GM12878 (cell line): Measurements from ENCODE around the gene QSOX2. TPM values are rescaled to one million over a fixed set of nuclear protein-coding genes. Genes with fewer than 3 reads are reported as not detected.

Experiments used
- ATAC-seq: fragments of 200-7000 bp; cut with Tn5 transposase; 3 replicates; pipeline ENCODE4 v1.9.1; 2020; ENCODE audit warnings: mild to moderate bottlenecking, moderate library complexity
- BruUV-seq: library from RNA; stranded (reverse); fragments of 400-500 nt; replicated peaks from 2 replicates; lab custom pipeline; 2021; lab: Mats Ljungman, UMichigan
- CTCF ChIA-PET: fragments of 300-600 bp; sonication (Branson Sonifier 250); formaldehyde crosslinking; extraction: SDS; loops from one replicate; lab custom pipeline; 2021; ENCODE audit warnings: inconsistent platforms; lab: Yijun Ruan, JAX
- POLR2A ChIA-PET: fragments of 350-600 bp; formaldehyde crosslinking; extraction: SDS; loops from one replicate; lab custom pipeline; 2021; ENCODE audit warnings: inconsistent platforms; lab: Charles Lee
- RAD21 ChIA-PET: fragments of 300-600 bp; sonication (Branson Sonifier 250); formaldehyde crosslinking; loops from one replicate; lab custom pipeline; 2023; ENCODE audit warnings: antibody characterized with exemption; ENCODE audit not compliant: unreplicated experiment; lab: Charles Lee
- SMC1A ChIA-PET: fragments of 300-600 bp; sonication (Branson Sonifier 250); formaldehyde crosslinking; loops from one replicate; lab custom pipeline; 2023; ENCODE audit not compliant: unreplicated experiment, uncharacterized antibody; lab: Charles Lee
- DNase-seq: peaks from one replicate; pipeline ENCODE4 v3.0.0-alpha.2; 2011; ENCODE audit warnings: low read depth, low spot score
- FAIRE-seq: peaks from 3 replicates; lab custom pipeline; 2011; peaks lifted over from hg19 to GRCh38; lab: Jason Lieb, UNC
- H2AFZ ChIP-seq: 2 replicates; pipeline ENCODE4 v1.6.0; 2011; ENCODE audit warnings: low read depth, low read length, control low read depth; ENCODE audit not compliant: control insufficient read depth
- H3K27ac ChIP-seq: 2 replicates; pipeline ENCODE4 v1.5.1; 2011; ENCODE audit warnings: control low read depth; ENCODE audit not compliant: control insufficient read depth, insufficient read depth
- H3K27me3 ChIP-seq, 2 experiments: replicated peaks in 1 of 2; 2 replicates each; pipeline versions ENCODE4 v1.6.0 to v1.6.1; 2011; ENCODE audit warnings: low read length in 1 of 2; ENCODE audit not compliant: control insufficient read depth in 2 of 2, insufficient read depth in 2 of 2
- H3K36me3 ChIP-seq, 2 experiments: 2 replicates each; pipeline ENCODE4 v1.5.1; 2011; ENCODE audit warnings: low read length in 1 of 2; ENCODE audit not compliant: control insufficient read depth in 2 of 2, insufficient read depth in 2 of 2
- H3K4me1 ChIP-seq: 2 replicates; pipeline ENCODE4 v1.6.1; 2011; ENCODE audit warnings: mild to moderate bottlenecking, low read length, moderate library complexity, mixed read lengths; ENCODE audit not compliant: control insufficient read depth, insufficient read depth
- H3K4me2 ChIP-seq: 2 replicates; pipeline ENCODE4 v1.6.0; 2011; ENCODE audit warnings: control low read depth; ENCODE audit not compliant: control insufficient read depth, insufficient read depth
- H3K4me3 ChIP-seq: fragments of 200-600 bp; sonication (generic); 2 replicates; pipeline ENCODE4 v1.5.1; 2016
- H3K79me2 ChIP-seq: 2 replicates; pipeline ENCODE4 v1.6.0; 2011; ENCODE audit warnings: low read length; ENCODE audit not compliant: control insufficient read depth, insufficient read depth
- H3K9ac ChIP-seq: 2 replicates; pipeline ENCODE4 v1.8.0; 2011; ENCODE audit warnings: low read length, control low read depth, mixed read lengths; ENCODE audit not compliant: control insufficient read depth, insufficient read depth
- H3K9me3 ChIP-seq: replicated peaks from 3 replicates; pipeline ENCODE4 v1.5.1; 2011; ENCODE audit warnings: mild to moderate bottlenecking, low read length; ENCODE audit not compliant: control insufficient read depth, insufficient read depth
- H4K20me1 ChIP-seq: 2 replicates; pipeline ENCODE4 v1.6.0; 2011; ENCODE audit not compliant: control insufficient read depth, insufficient read depth
- BCLAF1 ChIP-seq: fragments of 450-650 bp; IDR thresholded peaks from 2 replicates; pipeline ENCODE4 v1.6.1; 2017; ENCODE audit warnings: antibody characterized with exemption, mild to moderate bottlenecking, moderate library complexity
- BHLHE40 ChIP-seq, 2 experiments: fragments of 450-650 bp in 1 of 2; IDR thresholded peaks; 2 replicates each; pipeline ENCODE4 v1.6.1; 2011 to 2017; ENCODE audit warnings: low read depth in 2 of 2, borderline replicate concordance in 1 of 2, improper control_type of control experiment in 1 of 2, low read length in 1 of 2, mild to moderate bottlenecking in 1 of 2
- HDGF ChIP-seq: fragments of 450-650 bp; IDR thresholded peaks from 2 replicates; pipeline ENCODE4 v1.6.1; 2016; ENCODE audit warnings: antibody characterized with exemption
- LARP7 ChIP-seq: fragments of 450-650 bp; IDR thresholded peaks from 2 replicates; pipeline ENCODE4 v1.6.1; 2017; ENCODE audit warnings: mild to moderate bottlenecking
- MTA2 ChIP-seq: fragments of 450-650 bp; IDR thresholded peaks from 2 replicates; pipeline ENCODE4 v1.6.1; 2016; ENCODE audit warnings: low read depth, mild to moderate bottlenecking, moderate library complexity
- RUNX3 ChIP-seq: IDR thresholded peaks from 2 replicates; pipeline ENCODE4 v1.6.1; 2012; ENCODE audit warnings: low read length, inconsistent platforms
- SIX5 ChIP-seq: IDR thresholded peaks from 2 replicates; pipeline ENCODE4 v1.6.1; 2011; ENCODE audit warnings: mild to moderate bottlenecking, low read depth, low read length, moderate library complexity; ENCODE audit not compliant: severe bottlenecking
- TARDBP ChIP-seq: IDR thresholded peaks from 2 replicates; pipeline ENCODE4 v1.6.1; 2016; ENCODE audit warnings: borderline replicate concordance
- ZBTB4 ChIP-seq: fragments of 450-650 bp; formaldehyde crosslinking; IDR thresholded peaks from 2 replicates; pipeline ENCODE4 v1.4.0; 2022; ENCODE audit warnings: mild to moderate bottlenecking, moderate library complexity
- ZNF384 ChIP-seq: IDR thresholded peaks from 2 replicates; pipeline ENCODE4 v1.6.1; 2012; ENCODE audit warnings: low read depth, mild to moderate bottlenecking, low read length, improper control_type of control experiment, borderline replicate concordance
- ZNF622 ChIP-seq: fragments of 450-650 bp; IDR thresholded peaks from 2 replicates; pipeline ENCODE4 v1.6.1; 2017; ENCODE audit warnings: mild to moderate bottlenecking, inconsistent platforms
- WGBS: methylation state at CpG from one replicate; pipeline ENCODE4 v1.1.6; 2016; ENCODE audit warnings: low lambda C conversion rate; ENCODE audit not compliant: insufficient replicate concordance, insufficient coverage; ENCODE audit errors: missing lambda C conversion rate; 5-methylcytosine and 5-hydroxymethylcytosine counted together
- in situ Hi-C: fragments of 300-500 bp; cut with MboI; formaldehyde crosslinking; loops from 9 replicates; pipeline ENCODE4 v1.14.3; 2018; ENCODE audit warnings: mixed read lengths
- intact Hi-C: fragments of 100-400 bp; cut with micrococcal nuclease; formaldehyde crosslinking; loops from one replicate; pipeline ENCODE4 v1.14.2; 2022; ENCODE audit not compliant: unreplicated experiment
- polyA plus RNA-seq, 11 experiments: library from polyadenylated mRNA; depleted of rRNA in 4 of 11; unstranded in 6 of 11; stranded (reverse) in 5 of 11; fragments of >200 nt; fragmentation: Nextera tagmentation in 4 of 11; fragmentation: Illumina TruSeq in 1 of 11; extraction: Ambion mirVana in 4 of 11; extraction: Trizol in 1 of 11; gene quantifications; 1 replicate in 1 of 11; 2 replicates in 10 of 11; pipeline versions ENCODE4 v1.2.1 to v1.2.3, GENCODE V29; 2011 to 2016; ENCODE audit warnings: inconsistent platforms in 2 of 11, missing spikeins in 2 of 11, low read depth in 1 of 11
- total RNA-seq, 4 experiments: library from RNA; depleted of rRNA in 3 of 4; stranded (reverse); fragments of >200 nt in 3 of 4; fragmentation: Illumina TruSeq in 1 of 4; extraction: Trizol in 1 of 4; gene quantifications; 2 replicates each; pipeline versions ENCODE4 v1.2.1 to v1.2.3, GENCODE V29; 2013 to 2021

QSOX2 gene
- total and polyA plus RNA-seq, 10 of the 15 experiments (the other 5 are each of a cell fraction or from before 2014, with no cell fraction given) = 0.34 to 16.1 (median 8.2) TPM

- ATAC-seq (no peak), FAIRE-seq (no peak), DNase-seq (no peak)
- no peak overlapping the region for H3K9ac ChIP-seq
- ChIA-PET RAD21 (interaction anchor here (1.1 kb wide), 1 partner anchor 92 kb away, joined by 5 read pairs; no protein-coding TSS in a partner anchor), SMC1A (no interaction called here), CTCF (interaction anchor here (0.6 kb wide), 2 partner anchors 10 to 471 kb away, joined by 3 read pairs; no protein-coding TSS in a partner anchor), POLR2A (no interaction called here)
- no peak overlapping the region for H3K4me3 ChIP-seq
- H3K4me2 ChIP-seq = no peak overlapping the region
- H3K4me1 ChIP-seq = no peaks in the 10 kb centered on the region
- no peaks in the 10 kb centered on the region for H3K27me3 ChIP-seq
- intact Hi-C loops (no loop called here), in situ Hi-C loops (no loop called here)
- no peaks in the 10 kb centered on the region for H3K9me3 ChIP-seq
- TF ChIP-seq BHLHE40 (IDR thresholded peaks at IDR 0.05; ENCODE audit: borderline replicate concordance in 1 of 2, low read depth in 2 of 2, low read length in 1 of 2) = no peak
- no peak for TF ChIP-seq SIX5
- TF ChIP-seq LARP7 = no peak
- no peak for TF ChIP-seq MTA2
- TF ChIP-seq ZNF384 = no peak
- no peak for TF ChIP-seq ZBTB4 (CRISPR knock-in tag)
- TF ChIP-seq ZNF622 = no peak
- TF ChIP-seq BCLAF1 = no peak
- TF ChIP-seq HDGF = no peak
- no peak for TF ChIP-seq RUNX3
- no peak for TF ChIP-seq TARDBP
- H3K79me2 ChIP-seq = no peaks in the 10 kb centered on the region
- WGBS = 24% methylated on average over 12 of the region's 12 CpGs
- H3K27ac ChIP-seq = no peak overlapping the region
- no peaks in the 10 kb centered on the region for H4K20me1 ChIP-seq
- H2AFZ ChIP-seq = no peak overlapping the region
- no TSS peak for BruUV-seq
- no peaks in the 10 kb centered on the region for H3K36me3 ChIP-seq
These were observed 69.9 kb downstream of the QSOX2 start for GRCh38 chr9:136175616-136176197.
